ENCODE data around the gene CCDC170. TPM values are rescaled to one million over a fixed set of nuclear protein-coding genes. Genes with fewer than 3 reads are reported as not detected.

Gene CCDC170
- total RNA-seq, 6 experiments from 2014 or later: 0.09 to 0.43 (median 0.30) TPM

- no peak for DNase-seq
- Mint-ChIP-seq H3K4me3 (no peak overlapping the region), H3K4me1 (ENCODE audit: low read depth) (no peaks in the 10 kb centered on the region), H3K27ac (no peak overlapping the region), H3K36me3 (ENCODE audit: low read depth) (no peaks in the 10 kb centered on the region), H3K27me3 (ENCODE audit: insufficient read depth) (peaks cover 3% of the 10 kb centered on the region; the same call in 1 of the 2 replicates), H3K9me3 (peaks cover 15% of the 10 kb centered on the region; the same call in 1 of the 2 replicates)
- TF ChIP-seq CTCF (IDR thresholded peaks at IDR 0.05): no peak
Observed at GRCh38 chr6:151576633-151577032, 82.8 kb downstream of the CCDC170 start.

GRCh38 chr6:151577257-151577656, 83.4 kb downstream of the CCDC170 start:
- TF ChIP-seq CTCF (IDR thresholded peaks at IDR 0.05): no peak
- H3K27me3 Mint-ChIP-seq (ENCODE audit: insufficient read depth): peaks cover 3% of the 10 kb centered on the region; the same call in 1 of the 2 replicates
- no peak overlapping the region for H3K27ac Mint-ChIP-seq
- H3K4me3 Mint-ChIP-seq: no peak overlapping the region
- H3K36me3 Mint-ChIP-seq (ENCODE audit: low read depth): no peaks in the 10 kb centered on the region
- H3K9me3 Mint-ChIP-seq: peaks cover 15% of the 10 kb centered on the region
- no peak for DNase-seq
- no peaks in the 10 kb centered on the region for H3K4me1 Mint-ChIP-seq (ENCODE audit: low read depth)

- H3K9me3 Mint-ChIP-seq: peaks cover 25% of the 10 kb centered on the region
- H3K4me3 Mint-ChIP-seq: no peak overlapping the region
- H3K27ac Mint-ChIP-seq: no peak overlapping the region
- no peak for DNase-seq
- no peak for TF ChIP-seq CTCF (IDR thresholded peaks at IDR 0.05)
- H3K36me3 Mint-ChIP-seq (ENCODE audit: low read depth): no peaks in the 10 kb centered on the region
- H3K4me1 Mint-ChIP-seq (ENCODE audit: low read depth): no peaks in the 10 kb centered on the region
- peaks cover 2% of the 10 kb centered on the region for H3K27me3 Mint-ChIP-seq (ENCODE audit: insufficient read depth)
Observed at GRCh38 chr6:151585741-151586140, 91.9 kb downstream of the CCDC170 start.

- peaks cover 2% of the 10 kb centered on the region; the same call in 1 of the 2 replicates for H3K27me3 Mint-ChIP-seq (ENCODE audit: insufficient read depth)
- TF ChIP-seq CTCF (IDR thresholded peaks at IDR 0.05): no peak
- no peaks in the 10 kb centered on the region for H3K4me1 Mint-ChIP-seq (ENCODE audit: low read depth)
- H3K27ac Mint-ChIP-seq: no peak overlapping the region
- peaks cover 24% of the 10 kb centered on the region for H3K9me3 Mint-ChIP-seq
- H3K36me3 Mint-ChIP-seq (ENCODE audit: low read depth): no peaks in the 10 kb centered on the region
- no peak for DNase-seq
- no peak overlapping the region for H3K4me3 Mint-ChIP-seq
Observed at GRCh38 chr6:151589667-151590066, 95.8 kb downstream of the CCDC170 start.

- Mint-ChIP-seq H3K4me1 (ENCODE audit: low read depth) (no peaks in the 10 kb centered on the region), H3K27me3 (ENCODE audit: insufficient read depth) (peaks cover 2% of the 10 kb centered on the region; the same call in 1 of the 2 replicates), H3K9me3 (peaks cover 27% of the 10 kb centered on the region), H3K4me3 (no peak overlapping the region), H3K27ac (no peak overlapping the region), H3K36me3 (ENCODE audit: low read depth) (no peaks in the 10 kb centered on the region)
- TF ChIP-seq CTCF (IDR thresholded peaks at IDR 0.05): no peak
- DNase-seq: no peak
Observed at GRCh38 chr6:151590742-151591141, 96.9 kb downstream of the CCDC170 start.
